Chondrocyte (in vitro differentiated cells): ENCODE measurements around the gene BGN. TPM values are rescaled to one million over a fixed set of nuclear protein-coding genes. Genes with fewer than 3 reads are reported as not detected.

Experiments used
- DNase-seq: peaks from one replicate; pipeline ENCODE4 v3.0.0; 2021; ENCODE audit warnings: mixed read lengths, low spot score
- H3K27ac Mint-ChIP-seq: one replicate; pipeline ENCODE4 v1.8.0; 2021; ENCODE audit warnings: mild to moderate bottlenecking, moderate library complexity, mixed read lengths; ENCODE audit not compliant: unreplicated experiment
- H3K27me3 Mint-ChIP-seq: 2 replicates; pipeline ENCODE4 v1.8.0; 2021; ENCODE audit warnings: low read depth, mixed read lengths
- H3K36me3 Mint-ChIP-seq: 2 replicates; pipeline ENCODE4 v1.8.0; 2021; ENCODE audit warnings: low read depth, mixed read lengths
- H3K4me1 Mint-ChIP-seq: 2 replicates; pipeline ENCODE4 v1.8.0; 2021; ENCODE audit warnings: low read depth, mild to moderate bottlenecking, mixed read lengths
- H3K4me3 Mint-ChIP-seq: one replicate; pipeline ENCODE4 v1.8.0; 2021; ENCODE audit warnings: mild to moderate bottlenecking, moderate library complexity, mixed read lengths; ENCODE audit not compliant: unreplicated experiment
- H3K9me3 Mint-ChIP-seq: 2 replicates; pipeline ENCODE4 v1.8.0; 2021; ENCODE audit warnings: low read depth, mixed read lengths
- total RNA-seq: library from RNA; stranded (reverse); gene quantifications from 3 replicates; pipeline ENCODE4 v1.2.1, GENCODE V29; 2021
- TF ChIP-seq, protein P1 (sequence below): fragments of 200-600 bp; sonication (generic); IDR thresholded peaks from 2 replicates; pipeline ENCODE4 v1.5.0; 2021; ENCODE audit warnings: antibody characterized with exemption, mild to moderate bottlenecking, moderate library complexity

BGN gene
- total RNA-seq, 1 donor from 2014 or later: 2,632 TPM

DNA sequence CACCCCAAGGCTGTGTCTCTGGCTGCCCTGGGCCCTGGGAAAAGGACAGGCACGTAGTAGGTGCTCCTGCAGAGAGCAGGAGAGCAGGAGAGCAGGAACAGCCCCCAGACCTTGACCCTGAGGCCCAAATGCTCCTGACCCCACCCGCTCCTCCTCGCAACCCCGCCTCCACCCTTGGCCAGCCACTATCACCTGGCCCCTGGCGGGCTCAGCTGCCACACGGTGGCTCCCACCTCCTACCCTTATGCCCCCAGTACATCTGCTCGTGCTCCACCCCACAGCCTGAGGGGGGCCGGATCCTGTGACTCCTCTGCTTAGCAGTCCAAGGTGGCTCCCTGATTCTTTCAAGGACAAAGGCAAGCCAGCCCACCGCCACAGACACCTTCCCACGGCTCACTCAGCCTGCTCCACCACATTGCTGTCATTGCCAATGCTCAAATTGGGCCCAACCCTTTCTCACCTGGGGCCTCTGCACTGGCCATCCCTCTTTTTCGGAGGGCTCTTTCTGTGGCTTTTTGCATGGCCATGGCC, 19.0 kb upstream of the BGN start:
- H3K4me3 Mint-ChIP-seq: no peak overlapping the region
- TF ChIP-seq, protein P1, sequence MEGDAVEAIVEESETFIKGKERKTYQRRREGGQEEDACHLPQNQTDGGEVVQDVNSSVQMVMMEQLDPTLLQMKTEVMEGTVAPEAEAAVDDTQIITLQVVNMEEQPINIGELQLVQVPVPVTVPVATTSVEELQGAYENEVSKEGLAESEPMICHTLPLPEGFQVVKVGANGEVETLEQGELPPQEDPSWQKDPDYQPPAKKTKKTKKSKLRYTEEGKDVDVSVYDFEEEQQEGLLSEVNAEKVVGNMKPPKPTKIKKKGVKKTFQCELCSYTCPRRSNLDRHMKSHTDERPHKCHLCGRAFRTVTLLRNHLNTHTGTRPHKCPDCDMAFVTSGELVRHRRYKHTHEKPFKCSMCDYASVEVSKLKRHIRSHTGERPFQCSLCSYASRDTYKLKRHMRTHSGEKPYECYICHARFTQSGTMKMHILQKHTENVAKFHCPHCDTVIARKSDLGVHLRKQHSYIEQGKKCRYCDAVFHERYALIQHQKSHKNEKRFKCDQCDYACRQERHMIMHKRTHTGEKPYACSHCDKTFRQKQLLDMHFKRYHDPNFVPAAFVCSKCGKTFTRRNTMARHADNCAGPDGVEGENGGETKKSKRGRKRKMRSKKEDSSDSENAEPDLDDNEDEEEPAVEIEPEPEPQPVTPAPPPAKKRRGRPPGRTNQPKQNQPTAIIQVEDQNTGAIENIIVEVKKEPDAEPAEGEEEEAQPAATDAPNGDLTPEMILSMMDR: no peak
- H3K27me3 Mint-ChIP-seq: no peaks in the 10 kb centered on the region
- H3K9me3 Mint-ChIP-seq: peaks cover 4% of the 10 kb centered on the region
- H3K36me3 Mint-ChIP-seq: no peaks in the 10 kb centered on the region
- DNase-seq: no peak
- H3K27ac Mint-ChIP-seq: peak overlapping the region; percentile 85
- peaks cover 62% of the 10 kb centered on the region for H3K4me1 Mint-ChIP-seq

DNA sequence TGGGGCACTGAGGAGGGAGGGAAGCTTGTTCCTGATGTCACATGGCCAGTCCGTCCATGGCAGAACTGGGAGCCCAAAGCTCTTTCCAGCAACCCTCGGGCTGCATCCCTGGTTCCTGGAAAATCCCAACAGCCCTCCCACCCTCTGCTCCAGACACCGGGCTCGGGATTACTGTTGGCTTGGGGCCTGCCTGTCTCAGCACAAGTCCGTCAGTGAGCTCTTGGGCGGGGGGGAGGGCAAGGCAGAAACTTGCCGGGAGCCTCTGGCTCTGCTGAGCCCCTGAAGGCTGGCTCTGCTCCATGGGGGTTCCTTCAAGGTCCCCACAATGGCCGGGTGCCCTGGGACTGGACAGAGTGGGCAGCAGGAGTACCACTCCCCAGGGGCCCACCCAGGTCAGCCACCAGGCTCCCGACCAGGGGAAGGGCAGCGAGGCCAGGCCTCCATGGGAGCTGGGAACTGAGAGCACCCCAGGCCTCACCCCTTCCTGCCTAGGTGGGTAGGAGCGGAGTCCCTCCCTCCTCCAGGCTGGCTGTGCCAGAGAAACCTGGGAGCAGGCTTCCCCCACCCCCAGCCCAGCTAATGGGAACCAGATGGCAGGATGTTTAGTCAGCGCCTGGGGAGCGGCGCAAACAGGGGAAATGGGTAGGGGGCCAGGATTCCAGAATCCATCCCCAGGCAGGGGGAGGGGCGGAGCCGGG, 18.0 kb upstream of the BGN start:
- Mint-ChIP-seq H3K36me3 (no peaks in the 10 kb centered on the region), H3K4me3 (no peak overlapping the region), H3K4me1 (peaks cover 52% of the 10 kb centered on the region), H3K27ac (peak overlapping the region; percentile 87), H3K9me3 (peaks cover 4% of the 10 kb centered on the region), H3K27me3 (no peaks in the 10 kb centered on the region)
- DNase-seq: no peak
- TF ChIP-seq, protein P1: no peak

DNA sequence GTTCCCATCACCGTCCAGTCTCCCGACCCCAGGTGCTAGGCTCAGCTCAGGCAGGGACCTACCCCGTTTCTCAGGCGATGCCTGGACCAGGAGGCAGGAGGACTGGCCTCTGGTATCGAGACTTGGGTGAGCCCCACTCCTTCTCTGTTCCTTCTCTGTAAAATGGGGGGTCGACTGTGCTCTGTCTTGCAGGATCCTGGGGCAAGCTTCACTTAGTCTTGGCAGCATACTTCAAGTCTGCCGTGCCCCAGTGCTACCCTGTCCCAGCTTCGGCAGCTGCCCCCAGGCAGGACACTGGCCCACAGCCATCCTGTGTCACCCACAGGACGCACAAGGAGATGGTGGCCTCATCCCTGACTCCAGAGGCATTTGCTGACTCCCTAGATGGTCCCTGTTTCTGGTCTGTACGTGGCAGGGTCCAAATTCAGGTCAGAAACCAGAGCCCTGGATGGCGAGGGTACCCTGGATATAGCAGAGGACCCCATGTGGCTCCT, 17.4 kb upstream of the BGN start:
- Mint-ChIP-seq H3K36me3 (no peaks in the 10 kb centered on the region), H3K4me1 (peaks cover 46% of the 10 kb centered on the region), H3K27me3 (no peaks in the 10 kb centered on the region), H3K9me3 (peaks cover 4% of the 10 kb centered on the region), H3K4me3 (no peak overlapping the region), H3K27ac (peak overlapping the region; percentile 87)
- TF ChIP-seq, protein P1: no peak
- no peak for DNase-seq

DNA sequence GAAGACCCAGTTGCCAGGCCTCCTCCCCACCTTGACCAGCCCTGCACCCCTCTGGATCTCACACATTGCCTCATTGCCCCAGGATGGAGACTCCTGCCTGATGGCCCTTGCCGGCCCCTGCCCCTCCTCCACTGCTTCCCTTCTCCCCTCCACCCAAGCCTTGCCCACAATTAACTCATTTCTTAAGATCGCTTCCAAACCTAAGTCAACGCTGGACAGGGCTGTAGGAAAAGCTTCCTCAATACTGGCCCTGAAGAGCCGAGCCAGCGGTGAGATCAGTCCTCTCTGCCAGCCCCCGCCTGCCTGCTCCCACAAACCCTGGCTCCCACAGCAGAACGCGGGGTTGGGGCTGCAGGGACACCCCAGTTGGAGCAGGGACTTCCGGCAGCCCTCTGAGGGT, 16.9 kb upstream of the BGN start:
- H3K27ac Mint-ChIP-seq: peak overlapping the region; percentile 87
- no peak overlapping the region for H3K4me3 Mint-ChIP-seq

DNA sequence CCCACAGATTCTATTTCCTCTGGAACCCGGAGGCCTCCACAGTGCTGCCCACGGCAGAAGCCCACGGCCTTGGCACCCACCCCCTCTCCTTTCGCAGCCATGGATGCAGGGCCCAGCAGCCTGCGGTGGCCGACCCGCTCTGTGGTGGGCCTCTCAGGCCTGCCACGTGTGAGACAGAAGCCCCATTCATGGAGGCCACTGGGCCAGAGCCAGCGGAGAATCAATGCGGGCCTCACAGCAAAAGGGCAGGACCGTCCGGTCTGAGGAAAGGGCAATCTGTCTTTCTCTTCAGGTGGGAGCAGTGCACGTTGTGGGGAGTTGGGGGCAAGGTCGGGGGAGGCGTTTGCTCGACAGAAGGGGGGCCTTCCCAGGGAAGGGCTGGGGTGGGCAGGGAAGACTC, 16.0 kb upstream of the BGN start:
- H3K9me3 Mint-ChIP-seq: peaks cover 4% of the 10 kb centered on the region
- no peaks in the 10 kb centered on the region for H3K27me3 Mint-ChIP-seq
- no peak overlapping the region for H3K4me3 Mint-ChIP-seq
- peak overlapping the region; percentile 51 for H3K27ac Mint-ChIP-seq
- H3K36me3 Mint-ChIP-seq: no peaks in the 10 kb centered on the region
- H3K4me1 Mint-ChIP-seq: peaks cover 35% of the 10 kb centered on the region
- no peak for DNase-seq
- TF ChIP-seq, protein P1: no peak

More for the DNA sequence above, 16.9 kb upstream of the BGN start:
- no peak for DNase-seq
- no peaks in the 10 kb centered on the region for H3K27me3 Mint-ChIP-seq
- TF ChIP-seq, protein P1: no peak
- H3K4me1 Mint-ChIP-seq: peaks cover 42% of the 10 kb centered on the region
- peaks cover 4% of the 10 kb centered on the region for H3K9me3 Mint-ChIP-seq
- H3K36me3 Mint-ChIP-seq: no peaks in the 10 kb centered on the region
